GM21360 (cell line): ENCODE measurements around the gene SLC25A11.
A peak's percentile ranks its signal among the peaks of the same experiment; 100 is the strongest.

Experiments used
- ATAC-seq: cut with Tn5 transposase; IDR thresholded peaks from one replicate; pipeline ENCODE4 v1.9.1; 2021; ENCODE audit warnings: mild to moderate bottlenecking, moderate library complexity; ENCODE audit not compliant: unreplicated experiment

SLC25A11 gene, protein sequence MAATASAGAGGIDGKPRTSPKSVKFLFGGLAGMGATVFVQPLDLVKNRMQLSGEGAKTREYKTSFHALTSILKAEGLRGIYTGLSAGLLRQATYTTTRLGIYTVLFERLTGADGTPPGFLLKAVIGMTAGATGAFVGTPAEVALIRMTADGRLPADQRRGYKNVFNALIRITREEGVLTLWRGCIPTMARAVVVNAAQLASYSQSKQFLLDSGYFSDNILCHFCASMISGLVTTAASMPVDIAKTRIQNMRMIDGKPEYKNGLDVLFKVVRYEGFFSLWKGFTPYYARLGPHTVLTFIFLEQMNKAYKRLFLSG

GRCh38 chr17:4939796-4940554, at the start of gene SLC25A11, which contains the start of gene RNF167:
Gene SLC25A11 (minus strand): TSS chr17:4940046. CDS start chr17:4939910, 136 bp downstream.
Gene RNF167 (plus strand): TSS chr17:4940268. CDS start chr17:4940910, 642 bp downstream.
- ATAC-seq, result peak; percentile 72

GRCh38 chr17:4987767-4988567, 48.1 kb upstream of the SLC25A11 start:
- ATAC-seq, result peak; percentile 7

GRCh38 chr17:4986951-4987766, 47.3 kb upstream of the SLC25A11 start, which contains the start of gene CAMTA2:
Gene CAMTA2 (minus strand): TSS chr17:4987675. CDS start chr17:4986222, 1,453 bp downstream.
- ATAC-seq, result peak; percentile 45

- ATAC-seq, result no peak
These were observed 46.6 kb upstream of the SLC25A11 start for GRCh38 chr17:4986403-4986802.

- ATAC-seq, result no peak
These were observed 42.5 kb upstream of the SLC25A11 start for GRCh38 chr17:4982305-4982704.

- ATAC-seq, result no peak
These were observed 40.9 kb upstream of the SLC25A11 start for GRCh38 chr17:4980644-4981216.

- no peak for ATAC-seq
These were observed 38.9 kb upstream of the SLC25A11 start for GRCh38 chr17:4978726-4979125.

- no peak for ATAC-seq
These were observed 34.3 kb upstream of the SLC25A11 start for GRCh38 chr17:4974115-4974670.

DNA sequence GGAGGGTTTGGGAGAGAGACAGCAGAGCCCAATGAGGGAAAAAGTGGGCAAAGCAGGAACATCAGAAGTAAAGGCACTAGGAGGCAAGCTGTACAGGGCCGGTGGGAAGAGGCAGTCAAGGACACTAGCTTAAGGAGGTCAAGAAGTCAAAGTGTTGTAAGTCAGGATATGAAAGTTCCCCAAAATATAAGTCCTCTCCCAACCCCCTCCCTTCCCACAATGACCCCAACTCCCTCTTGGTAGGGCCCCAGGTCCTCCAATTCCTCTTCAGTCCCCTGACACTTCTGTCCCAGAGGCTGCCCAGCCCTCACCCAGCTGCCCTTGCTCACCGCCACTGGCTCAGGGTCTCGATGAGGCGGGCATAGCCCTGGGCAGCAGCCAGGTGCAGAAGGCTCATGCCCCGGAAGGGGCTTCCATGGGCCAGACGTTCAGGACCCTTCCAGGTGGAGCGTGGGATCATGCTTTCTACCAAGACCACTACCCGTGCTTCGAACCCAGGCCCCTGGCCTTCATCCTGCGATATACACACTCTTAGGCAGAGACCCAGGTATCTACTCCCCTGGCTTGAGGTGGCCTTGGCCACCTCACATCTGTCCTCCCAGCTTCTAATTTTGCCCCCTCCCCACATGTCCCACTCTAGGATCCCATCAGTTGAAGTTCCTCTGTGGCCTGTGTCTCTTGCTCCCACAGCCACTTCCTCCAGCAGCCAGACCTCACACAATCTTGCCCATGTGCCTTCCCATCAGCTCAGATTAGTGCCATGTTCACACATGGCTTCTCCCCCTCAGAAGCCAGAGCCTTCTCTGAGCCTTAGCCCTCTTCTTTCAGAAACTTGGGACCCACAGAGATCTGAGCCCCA, 33.6 kb upstream of the SLC25A11 start:
- no peak for ATAC-seq

DNA sequence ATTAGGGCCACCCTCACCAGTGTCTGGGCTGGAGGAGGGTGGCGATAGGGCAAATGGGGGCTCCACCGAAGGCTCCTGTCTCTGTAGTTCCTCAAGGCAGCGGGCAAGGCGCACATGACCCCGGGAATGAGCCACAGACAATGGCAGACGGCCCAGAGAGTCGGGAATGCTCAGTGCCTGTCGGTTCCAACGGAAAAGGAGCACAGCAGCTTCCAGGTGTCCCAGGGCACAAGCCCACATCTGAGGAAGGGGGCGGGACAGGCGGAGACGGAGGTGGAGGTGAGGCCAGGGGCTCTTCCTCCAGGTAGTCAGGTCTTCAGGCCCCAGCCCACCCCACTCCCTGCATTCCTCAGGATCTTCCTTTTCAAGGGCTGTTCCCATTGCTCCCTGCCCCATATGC, 32.9 kb upstream of the SLC25A11 start:
- ATAC-seq, result no peak

- no peak for ATAC-seq
These were observed 32.5 kb upstream of the SLC25A11 start for GRCh38 chr17:4972322-4972721.

DNA sequence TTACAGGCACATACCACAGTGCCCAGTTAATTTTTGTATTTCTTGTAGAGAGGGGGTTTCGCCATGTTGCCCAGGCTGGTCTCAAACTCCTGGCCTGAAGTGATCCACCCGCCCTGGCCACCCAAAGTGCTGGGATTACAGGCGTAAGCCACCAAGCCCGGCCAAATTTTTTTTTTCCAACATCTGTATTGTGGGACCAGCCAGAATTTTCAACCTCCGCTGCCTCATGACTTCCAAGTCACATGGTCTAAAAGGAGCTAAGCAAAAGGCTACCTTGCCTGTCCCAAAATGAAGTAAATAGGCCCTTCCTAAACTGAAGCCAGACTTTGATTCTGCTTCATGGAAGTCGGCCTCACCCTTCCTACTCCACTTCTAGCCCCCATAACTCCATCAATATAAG, 32.0 kb upstream of the SLC25A11 start:
- ATAC-seq, result no peak

DNA sequence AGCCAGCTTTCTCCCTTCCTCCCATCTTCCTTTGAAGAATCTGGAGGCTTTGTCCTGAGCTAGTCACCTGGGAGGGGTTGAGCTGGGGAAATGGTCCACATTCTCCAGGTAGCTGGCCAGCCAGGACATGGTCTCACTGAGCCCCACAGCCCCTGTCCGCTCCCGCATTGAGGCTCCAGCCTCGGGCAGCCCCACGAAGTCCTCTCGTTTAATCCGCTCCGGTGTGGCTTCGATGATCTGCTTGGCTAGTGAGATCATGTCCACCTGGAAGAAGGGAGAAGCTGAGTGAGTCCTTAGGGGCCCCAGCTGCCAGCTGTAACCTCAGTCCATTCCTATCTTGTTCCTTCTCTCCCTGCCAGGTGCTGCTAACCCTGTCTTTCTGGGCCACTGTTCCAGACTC, 30.4 kb upstream of the SLC25A11 start:
- no peak for ATAC-seq

GRCh38 chr17:4969551-4970173, 29.8 kb upstream of the SLC25A11 start:
- ATAC-seq, result no peak

DNA sequence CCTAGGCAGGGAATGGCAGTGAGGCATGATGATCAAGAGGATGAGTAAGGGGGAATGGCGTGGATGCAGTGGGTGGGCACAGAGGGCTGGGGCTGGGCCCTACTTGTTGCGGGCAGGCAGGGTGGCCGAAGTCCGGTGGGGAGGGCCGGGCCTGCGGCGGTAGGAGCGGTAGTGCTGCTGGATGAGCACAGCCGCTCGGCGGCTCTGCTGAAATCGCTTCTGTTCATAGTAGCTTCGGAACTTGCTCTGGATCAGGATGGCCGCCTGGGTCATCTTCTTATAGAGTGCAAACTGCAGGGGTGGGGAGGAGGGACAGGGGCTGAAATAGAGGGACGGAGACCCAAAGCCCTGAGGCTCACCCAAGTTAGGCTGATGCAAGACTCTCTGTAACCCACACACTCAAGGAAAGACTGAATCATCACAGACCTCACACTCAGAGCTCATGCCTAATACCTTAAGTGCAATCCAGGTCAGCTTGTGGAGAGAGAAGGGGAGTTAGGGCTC, 29.3 kb upstream of the SLC25A11 start:
- ATAC-seq, result no peak

- ATAC-seq, result no peak
These were observed 28.7 kb upstream of the SLC25A11 start for GRCh38 chr17:4968486-4969046.

DNA sequence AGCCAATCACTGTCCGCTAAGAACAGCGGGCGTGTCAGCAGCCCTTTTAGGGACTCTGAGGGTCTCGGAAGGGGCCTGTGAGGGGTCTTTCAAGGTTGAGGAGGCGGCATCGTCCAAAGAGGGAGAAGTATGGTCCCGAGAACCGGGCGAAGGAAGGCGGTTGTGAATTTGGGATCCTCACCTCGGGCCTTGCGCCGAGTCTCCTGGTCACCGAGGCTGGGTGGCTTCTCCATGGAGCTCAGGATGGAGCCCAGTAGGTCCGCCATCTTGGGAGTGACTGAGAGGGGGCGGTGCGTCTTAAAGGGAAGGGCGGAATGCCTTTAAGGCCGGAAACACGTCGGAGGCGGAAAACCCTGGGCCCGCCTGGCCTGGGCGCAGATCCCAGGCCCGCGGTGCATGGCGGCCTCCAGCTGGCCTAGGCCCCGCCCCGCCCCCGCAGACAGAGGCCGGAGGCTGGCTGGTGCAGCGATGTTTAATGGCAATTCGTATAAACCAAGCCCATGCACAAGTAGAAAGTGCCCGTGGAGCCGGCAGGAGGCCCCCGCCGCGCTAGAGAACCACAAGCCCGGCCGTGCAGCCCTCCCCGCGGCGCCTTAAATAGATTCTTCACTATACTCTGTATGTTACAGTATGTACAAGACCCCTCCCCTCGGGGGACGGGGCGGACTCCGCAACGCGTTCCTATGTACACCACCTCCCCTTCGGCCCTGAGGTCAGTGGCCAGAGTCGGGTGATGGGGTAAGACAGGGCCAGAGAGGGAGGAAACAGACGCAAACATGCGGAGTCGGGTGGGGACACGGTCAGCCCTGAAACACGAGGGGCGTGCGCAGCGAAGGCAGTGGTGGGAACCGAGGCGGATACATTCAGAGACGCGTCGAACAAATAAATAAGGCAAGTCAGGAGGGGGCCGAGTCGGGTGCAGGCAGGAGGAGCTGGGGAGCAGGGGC, 28.0 kb upstream of the SLC25A11 start, which contains the start of gene SPAG7:
TSS of gene SPAG7 (minus strand) at position 279 of the 947 bp plus-strand sequence. CDS start at position 266, 13 bp downstream.
- peak; percentile 53 for ATAC-seq
